Rectal smooth muscle tissue (tissue), 1 donor: ENCODE measurements around the gene B3GAT1.

ENCODE experiments used
- H3K27ac ChIP-seq: one replicate; pipeline ENCODE4 v1.7.0; 2013; ENCODE audit warnings: low read depth, low read length, inconsistent platforms
- H3K27me3 ChIP-seq: one replicate; pipeline ENCODE4 v1.7.0; 2013; ENCODE audit warnings: low read length; ENCODE audit not compliant: control insufficient read depth, insufficient read depth
- H3K36me3 ChIP-seq: one replicate; pipeline ENCODE4 v1.7.0; 2013; ENCODE audit warnings: low read length; ENCODE audit not compliant: control insufficient read depth, insufficient read depth
- H3K4me1 ChIP-seq: one replicate; pipeline ENCODE4 v1.7.0; 2013; ENCODE audit warnings: low read length; ENCODE audit not compliant: control insufficient read depth, insufficient read depth
- H3K4me3 ChIP-seq: one replicate; pipeline ENCODE4 v1.7.0; 2013; ENCODE audit warnings: low read length
- H3K9ac ChIP-seq: one replicate; pipeline ENCODE4 v1.7.0; 2013; ENCODE audit warnings: low read length

B3GAT1 gene

GRCh38 chr11:134380229-134380628 is 31.8 kb downstream of the B3GAT1 start:
- H3K9ac ChIP-seq = no peak overlapping the region
- no peaks in the 10 kb centered on the region for H3K36me3 ChIP-seq
- no peaks in the 10 kb centered on the region for H3K27me3 ChIP-seq
- H3K4me3 ChIP-seq = no peak overlapping the region
- H3K4me1 ChIP-seq = no peaks in the 10 kb centered on the region
- H3K27ac ChIP-seq = no peak overlapping the region

- Histone ChIP-seq H3K36me3 (no peaks in the 10 kb centered on the region), H3K27me3 (no peaks in the 10 kb centered on the region), H3K4me1 (no peaks in the 10 kb centered on the region), H3K9ac (no peak overlapping the region), H3K4me3 (no peak overlapping the region), H3K27ac (no peak overlapping the region)
These were observed 32.8 kb downstream of the B3GAT1 start for GRCh38 chr11:134379241-134379640.

GRCh38 chr11:134377876-134378275 is 34.2 kb downstream of the B3GAT1 start:
- H3K27ac ChIP-seq = no peak overlapping the region
- no peaks in the 10 kb centered on the region for H3K4me1 ChIP-seq
- H3K4me3 ChIP-seq = no peak overlapping the region
- H3K27me3 ChIP-seq = no peaks in the 10 kb centered on the region
- no peaks in the 10 kb centered on the region for H3K36me3 ChIP-seq
- no peak overlapping the region for H3K9ac ChIP-seq

- no peaks in the 10 kb centered on the region for H3K36me3 ChIP-seq
- no peaks in the 10 kb centered on the region for H3K27me3 ChIP-seq
- H3K4me1 ChIP-seq = no peaks in the 10 kb centered on the region
These were observed 35.7 kb downstream of the B3GAT1 start for GRCh38 chr11:134376150-134376921.

GRCh38 chr11:134374891-134375550 is 37.0 kb downstream of the B3GAT1 start:
- H3K27me3 ChIP-seq = no peaks in the 10 kb centered on the region
- no peak overlapping the region for H3K4me3 ChIP-seq
- H3K9ac ChIP-seq = no peak overlapping the region
- H3K36me3 ChIP-seq = no peaks in the 10 kb centered on the region
- H3K27ac ChIP-seq = no peak overlapping the region
- H3K4me1 ChIP-seq = no peaks in the 10 kb centered on the region

More at GRCh38 chr11:134376150-134376921, 35.7 kb downstream of the B3GAT1 start:
- H3K9ac ChIP-seq = no peak overlapping the region
- no peak overlapping the region for H3K27ac ChIP-seq
- H3K4me3 ChIP-seq = no peak overlapping the region

GRCh38 chr11:134374171-134374570 is 37.9 kb downstream of the B3GAT1 start:
- H3K27ac ChIP-seq = no peak overlapping the region
- H3K4me3 ChIP-seq = no peak overlapping the region
- no peaks in the 10 kb centered on the region for H3K4me1 ChIP-seq
- no peaks in the 10 kb centered on the region for H3K36me3 ChIP-seq
- H3K9ac ChIP-seq = no peak overlapping the region
- H3K27me3 ChIP-seq = no peaks in the 10 kb centered on the region

- no peak overlapping the region for H3K9ac ChIP-seq
- no peaks in the 10 kb centered on the region for H3K4me1 ChIP-seq
- no peak overlapping the region for H3K27ac ChIP-seq
- H3K27me3 ChIP-seq = no peaks in the 10 kb centered on the region
- no peak overlapping the region for H3K4me3 ChIP-seq
- H3K36me3 ChIP-seq = no peaks in the 10 kb centered on the region
These were observed 38.4 kb downstream of the B3GAT1 start for GRCh38 chr11:134373591-134374052.

- H3K4me1 ChIP-seq = no peaks in the 10 kb centered on the region
- H3K9ac ChIP-seq = no peak overlapping the region
- no peak overlapping the region for H3K4me3 ChIP-seq
- H3K27ac ChIP-seq = no peak overlapping the region
- no peaks in the 10 kb centered on the region for H3K27me3 ChIP-seq
- no peaks in the 10 kb centered on the region for H3K36me3 ChIP-seq
These were observed 39.1 kb downstream of the B3GAT1 start for GRCh38 chr11:134372961-134373360.

- Histone ChIP-seq H3K9ac (no peak overlapping the region), H3K27me3 (no peaks in the 10 kb centered on the region), H3K4me3 (no peak overlapping the region), H3K36me3 (no peaks in the 10 kb centered on the region), H3K27ac (no peak overlapping the region), H3K4me1 (no peaks in the 10 kb centered on the region)
These were observed 39.5 kb downstream of the B3GAT1 start for GRCh38 chr11:134372536-134372935.

GRCh38 chr11:134371436-134372185 is 40.4 kb downstream of the B3GAT1 start:
- Histone ChIP-seq H3K4me3 (no peak overlapping the region), H3K36me3 (no peaks in the 10 kb centered on the region), H3K4me1 (no peaks in the 10 kb centered on the region), H3K9ac (no peak overlapping the region), H3K27me3 (no peaks in the 10 kb centered on the region), H3K27ac (no peak overlapping the region)

- Histone ChIP-seq H3K9ac (no peak overlapping the region), H3K4me3 (no peak overlapping the region), H3K27me3 (no peaks in the 10 kb centered on the region), H3K36me3 (no peaks in the 10 kb centered on the region), H3K27ac (no peak overlapping the region), H3K4me1 (no peaks in the 10 kb centered on the region)
These were observed 41.3 kb downstream of the B3GAT1 start for GRCh38 chr11:134370526-134371435.
